IMR-90 (cell line): Measurements from ENCODE around the gene MEGF8. TPM values are rescaled to one million over a fixed set of nuclear protein-coding genes. Genes with fewer than 3 reads are reported as not detected.

Experiments
- ATAC-seq: fragments of 200-7000 bp; cut with Tn5 transposase; 2 replicates; pipeline ENCODE4 v1.9.1; 2020; ENCODE audit warnings: low read depth, mild to moderate bottlenecking, moderate library complexity
- BruUV-seq: library from RNA; stranded (reverse); fragments of 400-500 nt; replicated peaks from 2 replicates; lab custom pipeline; 2021; lab: Mats Ljungman, UMichigan
- CTCF ChIA-PET: fragments of 300-600 bp; formaldehyde crosslinking; extraction: SDS; loops from one replicate; lab custom pipeline; 2021; ENCODE audit warnings: antibody characterized with exemption; lab: Yijun Ruan, JAX
- POLR2A ChIA-PET: fragments of 300-600 bp; sonication (Branson Sonifier 250); formaldehyde crosslinking; loops from one replicate; lab custom pipeline; 2022; ENCODE audit warnings: antibody characterized with exemption; ENCODE audit not compliant: unreplicated experiment; lab: Charles Lee
- DNase-seq: peaks from one replicate; pipeline ENCODE4 v3.0.0; 2013
- H2AFZ ChIP-seq: replicated peaks from 2 replicates; pipeline ENCODE3; 2013; ENCODE audit warnings: low read length, mild to moderate bottlenecking; ENCODE audit not compliant: poor library complexity
- H2AK5ac ChIP-seq: 2 replicates; pipeline ENCODE4 v1.6.1; 2013; ENCODE audit warnings: low read depth, low read length, inconsistent platforms
- H2AK9ac ChIP-seq: replicated peaks from 2 replicates; pipeline ENCODE3; 2013; ENCODE audit warnings: mild to moderate bottlenecking, low read depth, low read length, moderate library complexity; ENCODE audit not compliant: poor library complexity
- H2BK120ac ChIP-seq: 2 replicates; pipeline ENCODE4 v1.6.1; 2013; ENCODE audit warnings: low read depth, low read length, inconsistent platforms
- H2BK15ac ChIP-seq: 3 replicates; pipeline ENCODE4 v1.6.1; 2013; ENCODE audit warnings: low read depth, low read length, inconsistent platforms
- H2BK20ac ChIP-seq: 2 replicates; pipeline ENCODE4 v1.6.1; 2013; ENCODE audit warnings: low read depth, mild to moderate bottlenecking, inconsistent platforms, low read length, moderate library complexity
- H2BK5ac ChIP-seq: 2 replicates; pipeline ENCODE4 v1.6.1; 2013; ENCODE audit warnings: mild to moderate bottlenecking, low read depth, low read length, inconsistent platforms; ENCODE audit not compliant: poor library complexity, severe bottlenecking
- H3K14ac ChIP-seq: replicated peaks from 2 replicates; pipeline ENCODE4 v1.6.1; 2013; ENCODE audit warnings: low read depth, low read length, inconsistent platforms
- H3K18ac ChIP-seq: 2 replicates; pipeline ENCODE4 v1.6.1; 2013; ENCODE audit warnings: low read depth, low read length, control low read depth
- H3K23ac ChIP-seq: 2 replicates; pipeline ENCODE4 v1.6.1; 2013; ENCODE audit warnings: low read depth, low read length, inconsistent platforms
- H3K27ac ChIP-seq: 2 replicates; pipeline ENCODE4 v1.5.1; 2013; ENCODE audit warnings: mild to moderate bottlenecking, control low read depth, low read length; ENCODE audit not compliant: insufficient read depth
- H3K27me3 ChIP-seq: 2 replicates; pipeline ENCODE4 v1.6.1; 2013; ENCODE audit warnings: low read length; ENCODE audit not compliant: control insufficient read depth, insufficient read depth
- H3K36me3 ChIP-seq: 2 replicates; pipeline ENCODE4 v1.6.1; 2013; ENCODE audit warnings: low read length, mixed read lengths; ENCODE audit not compliant: control insufficient read depth, insufficient read depth
- H3K4ac ChIP-seq: 2 replicates; pipeline ENCODE4 v1.6.1; 2013; ENCODE audit warnings: low read depth, low read length, inconsistent platforms
- H3K4me1 ChIP-seq: 2 replicates; pipeline ENCODE4 v1.6.1; 2013; ENCODE audit warnings: low read length, mixed read lengths; ENCODE audit not compliant: control insufficient read depth, insufficient read depth
- H3K4me2 ChIP-seq: 2 replicates; pipeline ENCODE4 v1.6.1; 2013; ENCODE audit warnings: low read depth, mild to moderate bottlenecking, control low read depth, low read length, moderate library complexity
- H3K4me3 ChIP-seq: 2 replicates; pipeline ENCODE4 v1.5.1; 2013; ENCODE audit warnings: low read depth, mild to moderate bottlenecking, control low read depth, low read length, moderate library complexity; ENCODE audit not compliant: insufficient read depth
- H3K56ac ChIP-seq: 2 replicates; pipeline ENCODE4 v1.6.1; 2013; ENCODE audit warnings: low read length, inconsistent platforms; ENCODE audit not compliant: insufficient read depth; ENCODE audit errors: extremely low read depth
- H3K79me1 ChIP-seq, 2 experiments: 2 replicates each; pipeline ENCODE4 v1.6.1; 2013; ENCODE audit warnings: low read length in 2 of 2, inconsistent platforms in 1 of 2, low read depth in 1 of 2
- H3K9ac ChIP-seq: 2 replicates; pipeline ENCODE4 v1.6.1; 2013; ENCODE audit warnings: low read depth, low read length, control low read depth
- H3K9me1 ChIP-seq: 2 replicates; pipeline ENCODE4 v1.6.1; 2013; ENCODE audit warnings: low read length, inconsistent platforms; ENCODE audit not compliant: insufficient read depth
- H3K9me3 ChIP-seq: 2 replicates; pipeline ENCODE4 v1.6.1; 2013; ENCODE audit warnings: low read length; ENCODE audit not compliant: control insufficient read depth, insufficient read depth
- H4K20me1 ChIP-seq: 2 replicates; pipeline ENCODE4 v1.6.1; 2013; ENCODE audit warnings: low read length, inconsistent platforms; ENCODE audit not compliant: insufficient read depth
- H4K5ac ChIP-seq: 2 replicates; pipeline ENCODE4 v1.6.1; 2013; ENCODE audit warnings: mild to moderate bottlenecking, low read depth, low read length, control low read depth
- H4K8ac ChIP-seq, 2 experiments: 2 replicates each; pipeline ENCODE4 v1.6.1; 2013; ENCODE audit warnings: low read depth in 2 of 2, low read length in 2 of 2, control low read depth in 1 of 2, inconsistent platforms in 1 of 2
- H4K91ac ChIP-seq: 2 replicates; pipeline ENCODE4 v1.6.1; 2013; ENCODE audit warnings: low read depth, low read length, inconsistent platforms; ENCODE audit not compliant: insufficient read depth
- CHD1 ChIP-seq: IDR thresholded peaks from 2 replicates; pipeline ENCODE4 v1.6.1; 2012; ENCODE audit warnings: low read depth, low read length, improper control_type of control experiment
- FOS ChIP-seq: fragments of 150-350 bp; IDR thresholded peaks from 2 replicates; pipeline ENCODE4 v1.6.1; 2016; ENCODE audit warnings: low read depth, low read length
- MAZ ChIP-seq: IDR thresholded peaks from 2 replicates; pipeline ENCODE4 v1.6.1; 2012; ENCODE audit warnings: low read depth, mild to moderate bottlenecking, low read length, improper control_type of control experiment, moderate library complexity, borderline replicate concordance
- NFE2L2 ChIP-seq: fragments of 150-350 bp; IDR thresholded peaks from 2 replicates; pipeline ENCODE4 v1.6.1; 2016; ENCODE audit warnings: low read depth, mild to moderate bottlenecking, low read length
- POLR2A ChIP-seq: IDR thresholded peaks from 2 replicates; pipeline ENCODE4 v1.6.1; 2012; ENCODE audit warnings: mild to moderate bottlenecking, low read depth, low read length
- WGBS, 2 experiments: methylation state at CpG; one replicate each; pipeline versions ENCODE4 v1.1.5 to v1.1.7; 2013; ENCODE audit warnings: missing lambda C conversion rate in 2 of 2; ENCODE audit not compliant: insufficient read length in 1 of 2; ENCODE audit errors: extremely low coverage in 2 of 2; 5-methylcytosine and 5-hydroxymethylcytosine counted together
- dilution Hi-C: fragments of 300-500 bp; cut with HindIII; formaldehyde crosslinking; loops from one replicate; pipeline ENCODE4 v1.14.3; 2018; ENCODE audit warnings: low sequenced_read_pairs; ENCODE audit not compliant: unreplicated experiment
- in situ Hi-C: fragments of 300-500 bp; cut with MboI; formaldehyde crosslinking; loops from 3 replicates; pipeline ENCODE4 v1.14.3; 2019; ENCODE audit warnings: low sequenced_read_pairs, inconsistent platforms, mixed read lengths
- intact Hi-C: fragments of 100-400 bp; cut with micrococcal nuclease; formaldehyde crosslinking; loops from 2 replicates; pipeline ENCODE4 v1.10.0; 2022
- polyA plus RNA-seq, 3 experiments: library from polyadenylated mRNA; depleted of rRNA; stranded (reverse); fragments of >200 nt; gene quantifications; 2 replicates each; pipeline ENCODE4 v1.2.3, GENCODE V29; 2012; ENCODE audit warnings: low replicate concordance in 1 of 3
- total RNA-seq: library from RNA; depleted of rRNA; stranded (reverse); fragments of >200 nt; gene quantifications from 2 replicates; pipeline ENCODE4 v1.2.3, GENCODE V29; 2012
- TF ChIP-seq, protein P1 (sequence below): fragments of 150-350 bp; IDR thresholded peaks from 2 replicates; pipeline ENCODE4 v1.6.1; 2017; ENCODE audit warnings: mild to moderate bottlenecking, antibody characterized with exemption, low read length, low read depth

Gene MEGF8
- total and polyA plus RNA-seq, 2 of the 4 experiments (the other 2 are of a cell fraction): 2.3 to 12.5 TPM

DNA sequence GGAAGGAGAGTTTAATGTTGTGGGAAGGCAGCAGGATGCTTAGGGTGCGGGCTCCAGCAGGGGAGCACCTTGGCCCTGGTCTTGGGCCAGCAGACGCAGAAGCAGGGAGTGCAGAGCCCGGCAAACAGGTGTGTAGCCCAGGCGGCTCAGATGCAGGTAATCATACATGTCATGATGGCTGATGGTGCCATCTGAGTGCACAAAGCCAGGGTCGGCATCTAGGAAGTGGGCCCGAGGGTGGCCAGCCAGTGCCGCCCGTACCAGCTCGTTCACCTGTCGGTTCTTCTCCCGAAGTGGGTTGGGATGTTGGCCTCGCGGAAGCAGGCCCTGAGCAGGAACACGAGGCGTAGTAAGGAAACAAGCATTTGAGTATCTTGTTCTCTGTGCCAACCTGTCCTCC lies 28.4 kb upstream of the MEGF8 start (continued):
- TF ChIP-seq FOS: no peak
- TF ChIP-seq POLR2A: no peak
- no peak for TF ChIP-seq MAZ
- TF ChIP-seq CHD1: no peak

- intact Hi-C loops (no loop called here), in situ Hi-C loops (no loop called here), dilution Hi-C loops (no loop called here)
- WGBS, 2 experiments: 0% methylated on average over 7 of the region's 21 CpGs; no CpG with 5 or more reads in 1 of the 2 experiments
- peak within 1 kb of the TSS; percentile 92 for H3K14ac ChIP-seq
- H3K27ac ChIP-seq: peak within 1 kb of the TSS; percentile 45
- POLR2A ChIA-PET: no interaction called here
- CTCF ChIA-PET: no interaction called here
- H3K36me3 ChIP-seq: peaks cover 6% of the 10 kb centered on the region
- H3K4me2 ChIP-seq: peak within 1 kb of the TSS; percentile 60
- no peaks in the 10 kb centered on the region; the same call in 1 of the 2 replicates for H4K20me1 ChIP-seq
- peaks cover 7% of the 10 kb centered on the region for H3K4me1 ChIP-seq
- peak within 1 kb of the TSS; percentile 62 for H3K4me3 ChIP-seq
- peak within 1 kb of the TSS; percentile 54 for H4K5ac ChIP-seq
- H3K9ac ChIP-seq: peak within 1 kb of the TSS; percentile 58
- H3K9me1 ChIP-seq: peaks cover 13% of the 10 kb centered on the region; the same call in 1 of the 2 replicates
- peak within 1 kb of the TSS; percentile 91 for H3K23ac ChIP-seq
- peak within 1 kb of the TSS; percentile 13; the same call in 1 of the 2 replicates for H3K56ac ChIP-seq
- peak within 1 kb of the TSS; percentile 80 for H3K4ac ChIP-seq
- H2AK9ac ChIP-seq: peak within 1 kb of the TSS; percentile 90
- H3K9me3 ChIP-seq: no peaks in the 10 kb centered on the region
- H4K91ac ChIP-seq: peak within 1 kb of the TSS; percentile 76
- H3K27me3 ChIP-seq: no peaks in the 10 kb centered on the region
- peak within 1 kb of the TSS; percentile 74 for H2BK120ac ChIP-seq
- H2BK20ac ChIP-seq: peak within 1 kb of the TSS; percentile 39
- H2AK5ac ChIP-seq: 0 out of 2 replicates have a peak within 1 kb of the TSS, but pooled peaks have one; percentile 45
- peak within 1 kb of the TSS; percentile 14; the same call in 1 of the 2 replicates for H3K18ac ChIP-seq
- H3K79me1 ChIP-seq: peaks cover 3 to 25% of the 10 kb centered on the region in 2 experiments; a peak in 2 of 4 replicates
- peak within 1 kb of the TSS; percentile 29; the same call in 1 of the 3 replicates for H2BK15ac ChIP-seq
- peak within 1 kb of the TSS; percentile 51 to 81 for H4K8ac ChIP-seq
- TF ChIP-seq MAZ: no peak
- no peak for TF ChIP-seq POLR2A
- no peak for TF ChIP-seq CHD1
- no peak for TF ChIP-seq FOS
- TF ChIP-seq, protein P1, sequence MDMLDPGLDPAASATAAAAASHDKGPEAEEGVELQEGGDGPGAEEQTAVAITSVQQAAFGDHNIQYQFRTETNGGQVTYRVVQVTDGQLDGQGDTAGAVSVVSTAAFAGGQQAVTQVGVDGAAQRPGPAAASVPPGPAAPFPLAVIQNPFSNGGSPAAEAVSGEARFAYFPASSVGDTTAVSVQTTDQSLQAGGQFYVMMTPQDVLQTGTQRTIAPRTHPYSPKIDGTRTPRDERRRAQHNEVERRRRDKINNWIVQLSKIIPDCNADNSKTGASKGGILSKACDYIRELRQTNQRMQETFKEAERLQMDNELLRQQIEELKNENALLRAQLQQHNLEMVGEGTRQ: no peak
- TF ChIP-seq NFE2L2: no peak
- peak; percentile 53 for ATAC-seq
- DNase-seq: no peak
- no TSS peak for BruUV-seq
- H2BK5ac ChIP-seq: peak within 1 kb of the TSS; percentile 29
- peak within 1 kb of the TSS; percentile 93 for H2AFZ ChIP-seq
These were observed 23.7 kb upstream of the MEGF8 start, which contains the start of gene PRR19 for GRCh38 chr19:42301646-42302203. TSS of gene PRR19 (plus strand) at chr19:42302132. CDS start at chr19:42309585, 7,453 bp downstream.
